Stimulated activated CD4-positive, alpha-beta T cell treated with anti-CD3 and anti-CD28 coated beads, Interleukin-1b, Interleukin-23, amount 100 ng/mL, for 48 hours (primary cell): ENCODE measurements around the gene KBTBD6.
"Not testable (repeated sequence)": the region's sequence is repeated elsewhere in the genome, so short reads cannot be mapped to it uniquely, and the experiment has no call there.

Experiments used
- DNase-seq: peaks from one replicate; pipeline ENCODE4 v3.0.0-alpha.2; 2020

The KBTBD6 gene, protein sequence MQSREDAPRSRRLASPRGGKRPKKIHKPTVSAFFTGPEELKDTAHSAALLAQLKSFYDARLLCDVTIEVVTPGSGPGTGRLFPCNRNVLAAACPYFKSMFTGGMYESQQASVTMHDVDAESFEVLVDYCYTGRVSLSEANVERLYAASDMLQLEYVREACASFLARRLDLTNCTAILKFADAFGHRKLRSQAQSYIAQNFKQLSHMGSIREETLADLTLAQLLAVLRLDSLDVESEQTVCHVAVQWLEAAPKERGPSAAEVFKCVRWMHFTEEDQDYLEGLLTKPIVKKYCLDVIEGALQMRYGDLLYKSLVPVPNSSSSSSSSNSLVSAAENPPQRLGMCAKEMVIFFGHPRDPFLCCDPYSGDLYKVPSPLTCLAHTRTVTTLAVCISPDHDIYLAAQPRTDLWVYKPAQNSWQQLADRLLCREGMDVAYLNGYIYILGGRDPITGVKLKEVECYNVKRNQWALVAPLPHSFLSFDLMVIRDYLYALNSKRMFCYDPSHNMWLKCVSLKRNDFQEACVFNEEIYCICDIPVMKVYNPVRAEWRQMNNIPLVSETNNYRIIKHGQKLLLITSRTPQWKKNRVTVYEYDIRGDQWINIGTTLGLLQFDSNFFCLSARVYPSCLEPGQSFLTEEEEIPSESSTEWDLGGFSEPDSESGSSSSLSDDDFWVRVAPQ

GRCh38 chr13:41132512-41133152, at the start of gene KBTBD6:
TSS of gene KBTBD6 (minus strand) at chr13:41132802. CDS start at chr13:41132511, 291 bp downstream.
- peak; percentile 97 for DNase-seq

GRCh38 chr13:41182231-41182630, 49.6 kb upstream of the KBTBD6 start:
- no peak for DNase-seq

- no peak for DNase-seq
Measured at GRCh38 chr13:41179593-41180250, 47.1 kb upstream of the KBTBD6 start.

DNA sequence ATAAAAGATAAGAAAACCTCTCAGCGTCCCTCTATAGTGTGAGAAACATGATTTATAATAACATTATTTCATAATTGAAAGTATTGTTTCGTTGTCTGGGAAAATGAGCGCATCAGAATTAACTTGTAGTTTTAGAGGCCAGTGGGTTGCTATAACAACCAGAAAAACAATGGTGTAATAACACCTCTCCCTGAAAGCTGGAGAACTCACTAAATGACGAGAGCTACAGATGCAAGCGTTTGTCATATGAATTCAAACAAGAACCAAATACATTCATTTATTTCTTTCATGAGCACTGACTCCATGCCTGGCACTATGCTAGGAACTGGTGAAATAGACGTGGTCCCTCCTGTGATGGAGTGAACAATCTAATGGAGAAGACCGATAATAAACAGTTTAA, 45.4 kb upstream of the KBTBD6 start:
- DNase-seq: no peak

DNA sequence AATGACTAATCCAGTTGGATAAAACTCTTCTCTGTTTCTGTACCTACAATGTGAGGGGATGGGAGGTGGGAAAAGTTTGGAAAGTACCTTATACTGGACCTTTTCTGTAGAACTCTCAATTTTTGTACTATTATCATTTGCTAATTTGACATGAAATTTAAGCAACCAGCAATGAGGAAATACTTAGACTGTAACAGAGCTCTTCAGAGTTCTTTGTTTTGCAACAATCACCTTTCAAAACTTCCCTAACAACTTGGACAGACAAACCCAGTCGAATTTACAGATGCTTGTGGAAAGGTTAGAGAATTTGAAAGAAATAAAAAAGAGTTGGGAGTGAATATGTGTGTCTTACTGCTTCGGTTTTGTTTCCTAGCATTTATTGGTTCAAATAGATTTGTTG, 45.0 kb upstream of the KBTBD6 start:
- no peak for DNase-seq

- DNase-seq: not testable (repeated sequence)
Measured at GRCh38 chr13:41175576-41175975, 43.0 kb upstream of the KBTBD6 start.

DNA sequence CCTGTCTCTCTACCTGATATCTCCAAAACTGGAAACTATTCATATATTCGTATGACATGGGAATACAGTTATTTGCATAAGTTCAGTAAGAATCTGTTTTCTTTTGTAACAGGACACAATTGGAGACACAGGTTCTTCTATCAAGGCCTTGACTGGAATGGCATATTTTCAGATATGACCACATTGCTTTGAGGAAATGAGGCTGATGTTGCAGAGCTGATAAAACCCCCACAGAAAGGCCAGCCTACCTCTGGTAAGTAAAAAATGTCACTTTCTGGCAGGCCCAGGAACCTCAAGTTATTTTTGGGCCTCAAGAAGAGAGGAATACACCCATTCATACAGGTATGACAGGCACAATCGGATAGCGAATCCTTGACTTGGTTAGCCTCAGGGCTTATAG, 29.5 kb upstream of the KBTBD6 start:
- DNase-seq: no peak

DNA sequence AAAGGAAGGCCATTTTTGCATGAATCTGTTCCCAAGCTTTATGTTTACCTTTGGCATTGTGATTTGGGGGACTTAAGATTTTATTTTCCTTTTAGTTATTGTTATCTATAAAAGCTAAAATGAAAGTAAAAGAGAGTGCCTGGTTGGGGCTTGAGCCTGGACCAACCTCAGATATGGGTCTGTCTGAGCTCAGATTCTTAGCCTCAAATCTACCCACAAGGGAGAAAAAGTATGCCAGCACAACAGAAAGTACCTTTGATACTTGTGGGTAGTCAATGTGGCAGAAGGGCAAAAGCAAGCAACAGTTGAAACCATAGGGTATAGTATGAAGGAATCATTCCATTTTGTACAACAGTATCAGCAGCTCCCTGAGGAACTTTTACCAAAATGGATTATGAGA, 26.6 kb upstream of the KBTBD6 start:
- DNase-seq: no peak

DNA sequence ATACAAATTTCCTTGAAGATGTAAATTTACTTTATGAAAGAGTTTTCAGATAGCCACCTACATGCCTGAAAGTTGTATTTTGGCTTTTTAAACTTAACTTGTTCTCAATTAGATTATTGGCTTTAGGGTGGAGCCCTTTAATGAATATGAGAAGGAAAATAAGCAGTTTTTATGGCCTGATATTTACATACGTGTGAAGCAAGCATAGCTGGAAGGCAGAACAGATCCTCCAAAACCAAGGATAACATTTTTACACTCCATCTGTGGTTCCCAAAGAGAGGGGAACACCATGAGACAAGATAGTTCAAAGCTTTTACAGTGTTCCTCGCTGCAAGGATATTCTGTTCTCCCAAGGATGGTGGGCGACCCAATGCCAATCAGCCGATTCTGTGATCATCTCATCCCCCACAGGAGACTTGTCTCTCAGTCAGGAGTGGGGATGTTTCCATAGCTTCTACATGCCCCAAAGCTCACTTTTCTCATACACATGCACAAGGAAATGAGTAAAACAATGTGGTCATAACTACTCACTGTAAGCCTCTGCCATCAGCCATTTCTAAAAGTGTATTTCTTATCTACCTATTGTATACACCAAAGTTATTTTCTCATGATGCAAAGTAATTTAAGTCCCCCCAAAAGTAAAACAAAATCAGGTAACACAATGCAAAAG, 24.6 kb upstream of the KBTBD6 start:
- DNase-seq: no peak

DNA sequence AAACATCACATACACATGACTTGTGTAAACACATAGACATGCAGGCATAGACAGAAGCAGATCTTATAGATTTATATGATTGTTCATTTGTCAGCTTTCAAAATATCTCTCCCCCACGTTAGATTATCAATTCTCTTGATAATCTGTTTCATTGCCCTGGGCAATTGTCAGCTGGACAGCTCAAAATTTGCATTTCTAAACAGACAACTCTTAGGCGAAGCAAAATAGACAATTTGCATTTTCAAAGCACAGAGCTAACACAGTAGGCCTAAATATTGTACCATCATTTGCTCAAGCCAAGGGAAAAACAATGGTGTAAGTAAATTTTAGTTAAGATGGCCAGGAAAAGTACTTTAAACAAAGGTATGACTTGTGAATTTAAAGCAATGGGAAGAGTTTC, 24.0 kb upstream of the KBTBD6 start:
- no peak for DNase-seq

DNA sequence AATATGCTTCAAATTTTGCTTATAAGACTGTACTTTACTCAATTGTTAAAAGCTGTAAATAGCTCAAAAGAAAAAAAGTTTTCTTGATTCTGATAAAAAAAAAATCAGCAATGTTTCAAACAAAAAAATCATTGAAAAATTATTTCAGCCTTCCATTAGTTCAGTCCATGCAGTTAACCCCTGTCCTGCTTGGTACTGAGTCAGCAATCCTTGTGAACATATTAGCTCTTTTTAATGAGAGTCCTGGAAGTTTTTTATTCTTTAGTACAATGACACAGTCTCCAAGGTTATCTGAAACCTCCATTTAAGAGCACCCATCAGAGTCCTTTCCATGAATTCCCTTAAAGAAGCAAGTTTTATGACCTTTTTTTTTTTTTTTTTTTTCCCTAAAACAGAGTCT, 21.4 kb upstream of the KBTBD6 start:
- no peak for DNase-seq

- DNase-seq: no peak
Measured at GRCh38 chr13:41152005-41152404, 19.4 kb upstream of the KBTBD6 start.

DNA sequence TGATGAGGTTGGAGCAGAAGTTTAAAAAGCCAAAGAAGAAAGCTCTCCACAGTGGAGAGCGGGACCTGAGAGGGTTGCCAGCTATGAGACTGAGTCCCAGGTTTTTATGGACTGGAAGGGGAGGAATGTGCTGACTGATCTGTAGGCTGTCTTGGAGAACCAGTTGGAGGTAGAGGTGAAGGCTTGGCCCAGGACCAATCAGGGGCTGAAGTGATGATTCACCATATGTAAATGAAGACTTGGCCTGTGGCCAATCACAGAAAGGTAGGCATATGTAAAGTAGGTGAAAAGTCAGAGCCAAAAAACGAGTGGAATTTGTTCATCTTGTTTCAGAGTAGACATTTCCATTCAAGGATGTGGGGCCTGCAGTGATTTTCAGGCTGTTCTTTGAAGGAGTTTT, 17.5 kb upstream of the KBTBD6 start:
- no peak for DNase-seq

- no peak for DNase-seq
Measured at GRCh38 chr13:41148419-41149283, 16.0 kb upstream of the KBTBD6 start.

DNA sequence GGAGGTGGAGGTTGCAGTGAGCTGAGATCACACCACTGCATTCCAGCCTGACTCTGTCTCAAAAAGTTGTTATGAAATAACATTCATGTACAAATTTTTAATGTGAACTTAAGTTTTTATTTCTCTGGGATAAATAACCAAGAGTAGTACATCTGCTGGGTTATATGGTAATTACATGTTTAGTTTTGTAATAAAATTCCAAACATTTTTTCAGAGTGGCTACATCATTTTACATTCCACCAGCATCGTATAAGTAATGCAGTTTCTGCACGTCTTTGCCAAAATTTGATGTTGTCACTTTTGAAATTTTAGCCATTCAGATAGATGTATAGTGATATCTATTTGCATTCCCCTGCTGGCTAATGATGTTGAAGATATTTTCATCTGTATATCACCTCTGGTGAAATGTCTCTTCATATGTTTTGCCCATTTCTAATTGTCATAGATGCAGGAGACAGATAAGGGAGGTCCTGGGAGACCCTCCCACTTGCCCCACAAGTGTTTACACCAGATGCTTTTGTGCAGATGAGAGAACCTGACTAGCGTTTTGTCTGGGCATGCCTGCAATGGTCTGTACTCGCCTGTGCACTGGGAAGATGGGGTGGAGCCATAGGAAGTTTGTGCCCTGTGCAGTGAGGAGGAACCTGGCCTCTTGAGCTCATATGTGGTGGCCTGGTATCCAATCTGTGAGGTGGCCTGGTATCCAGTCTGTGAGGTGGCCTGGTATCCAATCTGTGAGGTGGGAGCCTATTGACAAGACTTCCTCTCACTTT, 12.7 kb upstream of the KBTBD6 start:
- DNase-seq: no peak

DNA sequence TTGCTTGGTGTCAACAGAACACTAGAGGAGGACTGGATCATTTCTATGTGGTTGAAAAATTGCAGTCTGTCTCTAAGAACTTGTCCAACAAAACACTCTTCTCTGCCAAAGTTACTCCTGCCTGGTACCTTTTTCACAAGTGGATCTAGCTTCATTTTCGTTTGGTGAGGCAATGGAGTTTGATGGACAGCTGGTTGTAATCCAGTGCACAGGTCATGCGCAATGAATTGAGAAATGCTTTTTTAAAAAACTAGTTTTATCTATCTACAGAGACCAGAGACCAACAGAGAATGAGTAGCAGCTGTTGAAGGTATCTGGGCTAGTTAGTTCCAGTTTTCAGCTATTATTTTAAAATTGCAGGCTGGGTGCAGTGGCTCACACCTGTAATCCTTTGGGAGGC, 12.0 kb upstream of the KBTBD6 start:
- no peak for DNase-seq

DNA sequence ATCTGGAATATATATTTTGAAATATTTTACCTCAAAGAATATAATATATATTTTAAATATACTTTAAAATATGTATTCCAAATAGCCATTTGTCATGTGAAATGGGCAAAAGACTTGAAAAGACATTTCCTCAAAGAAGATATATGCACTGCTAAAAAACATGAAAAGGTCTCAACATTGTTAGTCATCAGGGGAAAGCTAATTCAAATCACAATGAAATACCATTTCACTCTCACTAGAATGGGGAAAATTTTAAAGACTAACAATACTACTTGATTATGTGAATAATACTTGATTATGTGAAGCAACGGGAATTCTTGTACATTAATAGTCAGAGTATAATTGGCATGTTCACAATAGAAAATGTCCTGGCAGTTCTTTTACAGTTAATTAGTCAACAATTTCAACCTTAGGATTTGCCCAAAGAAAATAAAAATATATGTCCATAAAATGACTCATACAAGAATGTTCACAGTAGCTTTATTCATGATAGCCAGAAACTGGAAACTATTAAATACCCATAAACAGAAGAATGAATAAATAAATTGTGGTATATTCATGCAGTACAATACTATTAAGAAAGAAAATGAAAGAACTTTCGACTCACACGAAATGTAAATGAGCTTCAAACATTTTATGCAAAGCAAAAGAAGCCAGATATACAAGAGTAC, 6.8 kb upstream of the KBTBD6 start:
- no peak for DNase-seq

DNA sequence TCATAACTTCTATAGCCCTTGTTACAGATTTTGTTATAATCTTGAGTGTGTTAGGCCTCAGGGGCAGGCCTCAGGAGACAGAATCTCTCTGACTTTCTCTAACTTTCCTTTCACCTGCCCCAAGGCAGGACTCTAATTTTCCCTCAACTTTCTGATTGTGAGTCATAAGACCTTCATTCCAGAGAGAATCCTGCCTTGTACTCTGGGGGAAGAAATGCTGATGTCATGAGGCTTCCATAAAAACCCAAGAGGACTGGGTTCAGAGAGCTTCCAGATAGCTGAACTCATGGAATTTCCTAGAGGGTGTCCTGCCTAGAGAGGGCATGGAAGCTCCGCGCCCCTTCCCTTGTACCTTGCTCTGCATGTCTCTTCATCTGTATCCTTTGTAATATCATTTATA, 5.3 kb upstream of the KBTBD6 start:
- no peak for DNase-seq

DNA sequence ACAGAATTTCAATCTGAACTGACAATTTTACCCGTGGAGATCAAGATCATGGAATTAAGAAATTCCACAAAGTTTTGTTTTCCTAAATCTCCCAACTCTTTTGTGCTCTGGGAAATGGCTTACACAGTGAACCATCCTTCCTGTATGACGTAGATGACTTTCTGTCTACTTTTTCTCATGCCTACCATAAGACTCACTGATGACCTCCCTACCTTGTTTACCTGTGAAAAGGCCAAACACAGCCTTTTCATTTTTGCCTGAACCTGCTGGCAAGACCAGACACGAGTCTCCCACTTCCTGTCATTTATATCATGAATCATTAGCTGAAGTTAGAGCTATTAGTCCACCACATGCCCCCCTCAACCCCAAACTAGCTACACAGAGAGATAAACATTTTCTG, 4.6 kb upstream of the KBTBD6 start:
- DNase-seq: no peak

DNA sequence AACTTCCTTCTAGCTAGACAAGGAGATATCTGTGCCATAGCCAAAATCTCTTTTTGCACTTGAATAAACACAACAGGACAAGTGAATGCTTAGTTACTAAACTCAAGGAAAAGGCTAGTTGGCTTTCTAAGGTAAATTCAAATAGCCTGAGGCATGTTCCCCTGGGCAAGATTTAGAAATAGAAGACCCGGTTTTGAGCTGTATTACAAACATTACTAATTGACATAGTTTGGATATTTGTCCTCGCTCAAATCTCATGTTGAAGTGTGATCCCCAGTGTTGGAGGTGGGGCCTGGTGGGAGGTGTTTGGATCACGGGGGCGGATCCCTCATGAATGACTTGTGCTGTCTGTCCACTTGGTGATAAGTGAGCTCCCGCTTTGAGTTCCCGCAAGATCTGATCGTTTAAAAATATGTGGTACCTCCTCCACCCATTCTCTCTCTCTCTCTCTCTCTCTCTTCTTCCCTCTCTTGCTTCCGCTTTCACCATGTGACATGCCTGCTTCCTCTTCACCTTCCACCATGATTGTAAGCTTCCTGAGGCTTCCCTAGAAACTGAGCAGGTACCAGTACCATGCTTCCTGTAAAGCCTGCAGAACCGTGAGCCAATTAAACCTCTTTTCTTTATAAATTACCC, 3.9 kb upstream of the KBTBD6 start:
- no peak for DNase-seq
